HEK293 (cell line): ENCODE data around the gene GPHN.

Experiments used
- ZNF112 ChIP-seq: fragments of 450-650 bp; formaldehyde crosslinking; IDR thresholded peaks from 2 replicates; pipeline ENCODE4 v1.5.0; 2017; ENCODE audit warnings: missing biosample characterization, missing genetic modification characterization
- ZNF121 ChIP-seq: fragments of 450-650 bp; formaldehyde crosslinking; IDR thresholded peaks from 2 replicates; pipeline ENCODE4 v1.5.1; 2016; ENCODE audit warnings: missing biosample characterization, missing genetic modification characterization
- ZNF211 ChIP-seq: fragments of 450-650 bp; formaldehyde crosslinking; IDR thresholded peaks from 2 replicates; pipeline ENCODE4 v1.5.1; 2016; ENCODE audit warnings: low read depth, missing biosample characterization, missing genetic modification characterization
- ZNF473 ChIP-seq: fragments of 450-650 bp; formaldehyde crosslinking; IDR thresholded peaks from 2 replicates; pipeline ENCODE4 v1.5.1; 2017; ENCODE audit warnings: missing biosample characterization, missing genetic modification characterization
- TF ChIP-seq, protein P1 (sequence below): fragments of 450-650 bp; formaldehyde crosslinking; IDR thresholded peaks from 2 replicates; pipeline ENCODE4 v1.5.1; 2016; ENCODE audit warnings: missing biosample characterization, missing genetic modification characterization, low read depth
- TF ChIP-seq, protein P2 (sequence below): fragments of 450-650 bp; formaldehyde crosslinking; IDR thresholded peaks from 2 replicates; pipeline ENCODE4 v1.5.1; 2016; ENCODE audit warnings: missing biosample characterization, missing genetic modification characterization
- TF ChIP-seq, protein P3 (sequence below): fragments of 450-650 bp; formaldehyde crosslinking; IDR thresholded peaks from 2 replicates; pipeline ENCODE4 v1.5.1; 2016; ENCODE audit warnings: missing biosample characterization, missing genetic modification characterization

DNA sequence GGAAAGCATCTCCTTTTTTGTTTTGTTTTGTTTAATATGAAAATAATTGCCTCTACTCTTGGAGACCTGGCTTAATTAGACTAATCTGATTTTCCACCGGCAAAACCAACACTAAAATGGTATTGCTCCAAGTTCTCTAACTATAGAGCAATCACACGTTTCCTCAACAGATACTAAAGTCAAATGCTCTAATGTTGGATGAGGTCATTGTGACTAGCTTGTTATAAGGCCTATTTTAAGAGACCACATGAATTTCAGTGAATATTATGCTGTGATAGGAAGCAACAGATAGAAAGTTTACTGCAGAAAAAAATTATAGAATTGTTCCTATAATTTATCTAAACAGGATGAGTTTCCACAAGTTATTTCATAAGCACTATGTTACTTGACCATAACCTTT, 25.1 kb upstream of the GPHN start:
- TF ChIP-seq, protein P1, sequence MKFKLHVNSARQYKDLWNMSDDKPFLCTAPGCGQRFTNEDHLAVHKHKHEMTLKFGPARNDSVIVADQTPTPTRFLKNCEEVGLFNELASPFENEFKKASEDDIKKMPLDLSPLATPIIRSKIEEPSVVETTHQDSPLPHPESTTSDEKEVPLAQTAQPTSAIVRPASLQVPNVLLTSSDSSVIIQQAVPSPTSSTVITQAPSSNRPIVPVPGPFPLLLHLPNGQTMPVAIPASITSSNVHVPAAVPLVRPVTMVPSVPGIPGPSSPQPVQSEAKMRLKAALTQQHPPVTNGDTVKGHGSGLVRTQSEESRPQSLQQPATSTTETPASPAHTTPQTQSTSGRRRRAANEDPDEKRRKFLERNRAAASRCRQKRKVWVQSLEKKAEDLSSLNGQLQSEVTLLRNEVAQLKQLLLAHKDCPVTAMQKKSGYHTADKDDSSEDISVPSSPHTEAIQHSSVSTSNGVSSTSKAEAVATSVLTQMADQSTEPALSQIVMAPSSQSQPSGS (tag by site-specific recombination), result no peak
- TF ChIP-seq, protein P2, sequence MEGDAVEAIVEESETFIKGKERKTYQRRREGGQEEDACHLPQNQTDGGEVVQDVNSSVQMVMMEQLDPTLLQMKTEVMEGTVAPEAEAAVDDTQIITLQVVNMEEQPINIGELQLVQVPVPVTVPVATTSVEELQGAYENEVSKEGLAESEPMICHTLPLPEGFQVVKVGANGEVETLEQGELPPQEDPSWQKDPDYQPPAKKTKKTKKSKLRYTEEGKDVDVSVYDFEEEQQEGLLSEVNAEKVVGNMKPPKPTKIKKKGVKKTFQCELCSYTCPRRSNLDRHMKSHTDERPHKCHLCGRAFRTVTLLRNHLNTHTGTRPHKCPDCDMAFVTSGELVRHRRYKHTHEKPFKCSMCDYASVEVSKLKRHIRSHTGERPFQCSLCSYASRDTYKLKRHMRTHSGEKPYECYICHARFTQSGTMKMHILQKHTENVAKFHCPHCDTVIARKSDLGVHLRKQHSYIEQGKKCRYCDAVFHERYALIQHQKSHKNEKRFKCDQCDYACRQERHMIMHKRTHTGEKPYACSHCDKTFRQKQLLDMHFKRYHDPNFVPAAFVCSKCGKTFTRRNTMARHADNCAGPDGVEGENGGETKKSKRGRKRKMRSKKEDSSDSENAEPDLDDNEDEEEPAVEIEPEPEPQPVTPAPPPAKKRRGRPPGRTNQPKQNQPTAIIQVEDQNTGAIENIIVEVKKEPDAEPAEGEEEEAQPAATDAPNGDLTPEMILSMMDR (tag by site-specific recombination), result no peak
- TF ChIP-seq ZNF473 (tag by site-specific recombination) (no peak), ZNF112 (tag by site-specific recombination) (no peak), ZNF121 (no peak), ZNF211 (tag by site-specific recombination) (no peak)
- TF ChIP-seq, protein P3, sequence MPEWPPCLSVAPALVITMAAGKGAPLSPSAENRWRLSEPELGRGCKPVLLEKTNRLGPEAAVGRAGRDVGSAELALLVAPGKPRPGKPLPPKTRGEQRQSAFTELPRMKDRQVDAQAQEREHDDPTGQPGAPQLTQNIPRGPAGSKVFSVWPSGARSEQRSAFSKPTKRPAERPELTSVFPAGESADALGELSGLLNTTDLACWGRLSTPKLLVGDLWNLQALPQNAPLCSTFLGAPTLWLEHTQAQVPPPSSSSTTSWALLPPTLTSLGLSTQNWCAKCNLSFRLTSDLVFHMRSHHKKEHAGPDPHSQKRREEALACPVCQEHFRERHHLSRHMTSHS, result no peak
